Measurements from ENCODE around the gene AFF1.
"Not testable (repeated sequence)": the region's sequence is repeated elsewhere in the genome, so short reads cannot be mapped to it uniquely, and the experiment has no call there.

Gene AFF1

DNA sequence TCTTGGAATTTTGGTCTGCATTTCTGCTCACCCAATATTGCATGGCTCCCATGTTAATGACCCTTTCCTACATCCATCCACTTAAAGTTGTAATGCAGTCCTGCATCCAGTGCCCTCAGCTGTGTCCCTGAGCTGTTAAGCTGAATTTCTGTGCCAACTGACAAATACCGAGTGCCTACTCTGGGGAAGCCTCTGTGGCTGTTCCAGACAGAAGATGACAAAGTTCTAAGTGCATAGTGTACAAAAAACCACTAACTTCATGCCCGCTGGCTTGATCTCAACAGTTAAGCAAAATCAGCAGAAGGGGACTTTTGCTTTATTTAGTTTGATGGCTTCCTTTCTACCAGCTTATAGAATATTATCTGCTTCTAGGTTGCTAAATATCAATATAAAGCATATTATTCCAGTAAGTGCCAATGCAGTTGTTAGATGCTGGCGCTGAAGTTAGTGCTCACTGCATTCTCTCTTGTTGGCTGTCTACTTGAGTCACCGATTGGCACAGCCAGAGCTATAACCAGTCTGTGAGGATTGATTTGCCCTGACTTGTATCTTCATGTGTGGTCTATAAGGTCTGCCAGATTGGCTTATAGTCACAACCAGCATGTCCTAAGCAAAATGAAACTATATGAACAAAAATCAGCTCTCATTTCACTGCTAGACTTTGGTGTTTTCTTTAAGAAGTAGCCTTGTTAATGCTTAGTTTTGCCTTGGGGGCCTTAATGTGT lies 186.7 kb downstream of the AFF1 start:
- DNase-seq = no peak

DNA sequence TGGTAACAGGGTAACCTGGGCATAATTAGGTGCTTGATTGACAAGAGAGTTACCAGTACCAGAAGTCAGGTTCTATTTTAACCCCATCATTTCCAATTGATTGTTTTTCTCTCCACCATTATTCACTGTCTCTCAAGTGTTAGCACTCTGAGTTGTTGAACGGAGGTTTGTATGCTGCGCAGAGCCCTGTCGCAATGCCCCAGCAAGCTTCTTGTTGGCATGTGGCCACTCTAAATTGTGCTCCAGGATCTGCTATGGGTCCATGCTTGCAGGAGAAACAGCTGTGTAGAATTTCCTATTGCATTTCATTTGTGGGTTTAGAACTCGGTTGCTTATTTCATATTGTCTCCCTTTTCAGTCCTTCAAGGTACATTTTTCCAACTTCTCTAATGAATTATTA lies 187.4 kb downstream of the AFF1 start:
- DNase-seq = no peak

DNA sequence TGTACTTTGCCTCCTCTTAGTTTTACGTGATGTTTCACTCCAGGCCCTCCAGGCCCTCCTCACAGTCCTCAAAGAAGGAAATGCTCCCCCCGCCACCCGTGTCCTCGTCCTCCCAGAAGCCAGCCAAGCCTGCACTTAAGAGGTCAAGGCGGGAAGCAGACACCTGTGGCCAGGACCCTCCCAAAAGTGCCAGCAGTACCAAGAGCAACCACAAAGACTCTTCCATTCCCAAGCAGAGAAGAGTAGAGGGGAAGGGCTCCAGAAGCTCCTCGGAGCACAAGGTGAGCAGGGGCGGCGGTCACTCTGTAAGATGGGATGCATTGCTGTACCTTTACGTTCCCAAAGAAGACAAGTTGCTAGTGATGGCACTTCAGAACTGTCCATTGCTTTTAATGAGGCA lies 191.2 kb downstream of the AFF1 start:
- DNase-seq = no peak

DNA sequence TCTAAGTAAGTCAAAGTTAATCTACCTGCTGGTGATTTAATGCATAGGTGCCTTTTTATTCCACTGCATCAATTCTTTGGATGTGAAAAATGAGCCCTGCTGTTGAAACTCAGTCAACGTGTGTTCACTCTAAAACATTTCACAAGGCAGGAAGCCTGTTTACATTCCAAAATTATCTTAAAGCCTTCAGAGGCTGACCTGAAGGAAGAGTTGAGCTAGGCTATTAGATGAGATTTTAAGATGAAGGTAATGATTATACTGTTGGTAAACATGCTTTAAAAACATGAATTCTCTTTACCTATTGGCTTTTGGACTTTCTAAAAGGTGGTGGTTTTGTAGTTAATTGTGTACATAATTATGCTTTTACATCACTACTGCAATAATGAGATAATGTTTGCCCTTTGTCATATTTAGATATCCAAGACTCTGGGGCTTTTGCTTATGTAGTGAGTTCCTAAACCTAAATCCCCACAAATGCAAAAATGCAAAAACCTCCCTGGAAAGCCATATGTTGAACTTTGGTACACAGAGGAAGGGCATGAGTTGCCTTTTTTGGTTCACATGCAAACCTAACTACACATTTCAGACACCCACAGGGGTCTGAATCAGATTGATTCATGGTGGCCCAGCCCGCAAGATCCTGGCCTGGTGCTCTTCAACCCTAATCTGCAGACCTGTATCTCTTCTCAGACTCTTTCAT lies 193.3 kb downstream of the AFF1 start:
- DNase-seq = no peak

DNA sequence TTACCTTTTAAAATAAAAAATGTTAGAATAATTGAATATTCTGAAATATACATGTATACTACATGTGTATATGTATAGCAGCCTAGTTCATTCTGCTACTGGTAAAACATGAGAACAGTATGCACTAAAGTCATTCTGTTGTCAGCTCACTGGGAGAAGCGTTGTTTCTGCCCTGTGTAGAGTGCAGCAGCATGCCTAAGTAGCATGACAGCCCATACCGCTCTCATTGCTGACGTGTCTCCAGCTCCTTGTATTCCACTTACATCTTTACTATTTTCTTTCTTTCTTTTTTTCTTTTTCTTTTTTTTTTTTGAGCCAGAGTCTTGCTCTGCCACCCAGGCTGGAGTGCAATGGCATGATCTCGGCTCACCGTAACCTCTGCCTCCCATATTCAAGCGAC lies 194.9 kb downstream of the AFF1 start:
- DNase-seq = no peak

DNA sequence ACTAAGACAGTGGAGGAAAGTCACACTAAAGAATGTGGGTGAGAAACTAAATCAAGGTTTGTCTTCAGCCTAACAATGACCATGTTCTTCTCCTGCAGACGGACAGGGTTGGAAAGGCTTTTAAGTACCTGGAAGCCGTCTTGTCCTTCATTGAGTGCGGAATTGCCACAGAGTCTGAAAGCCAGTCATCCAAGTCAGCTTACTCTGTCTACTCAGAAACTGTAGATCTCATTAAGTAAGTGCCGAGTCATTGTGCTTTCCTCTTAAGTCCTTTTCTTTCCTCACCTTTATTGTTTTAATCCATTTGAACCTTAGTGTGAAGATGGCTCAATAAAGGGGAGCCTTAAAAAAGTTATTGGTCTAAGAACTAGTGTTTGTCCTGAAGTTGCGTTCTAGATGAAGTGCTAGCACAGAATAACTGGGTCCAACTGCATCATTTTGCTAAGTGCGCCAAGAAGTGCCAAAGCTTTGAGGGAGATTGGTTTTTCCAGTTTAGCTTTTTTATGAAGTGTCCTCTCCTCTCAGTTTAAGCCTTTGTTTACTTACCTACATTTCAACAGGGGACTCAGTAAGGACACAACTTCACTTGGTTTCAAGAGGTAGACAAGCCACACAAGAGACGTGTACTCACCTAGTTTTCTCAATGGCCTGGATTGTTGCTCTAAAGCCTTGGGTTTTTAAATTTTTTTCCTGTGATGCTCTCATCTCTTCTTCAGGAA lies 196.3 kb downstream of the AFF1 start:
- no peak for DNase-seq

DNA sequence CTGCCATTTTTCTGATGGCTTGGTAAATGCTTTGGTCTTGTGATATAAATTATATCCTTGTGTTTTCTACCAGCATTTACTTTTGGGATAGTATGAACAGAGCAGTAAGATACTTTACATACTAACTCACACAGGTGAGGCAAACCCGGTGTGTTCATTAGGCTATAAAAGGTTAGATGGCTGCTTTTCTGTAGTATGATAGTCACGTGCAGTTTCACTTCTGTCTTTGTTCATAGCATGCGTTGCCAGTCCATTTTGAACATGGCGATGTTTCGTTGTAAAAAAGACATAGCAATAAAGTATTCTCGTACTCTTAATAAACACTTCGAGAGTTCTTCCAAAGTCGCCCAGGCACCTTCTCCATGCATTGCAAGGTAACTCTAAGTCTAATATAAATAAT lies 197.2 kb downstream of the AFF1 start:
- DNase-seq = no peak

DNA sequence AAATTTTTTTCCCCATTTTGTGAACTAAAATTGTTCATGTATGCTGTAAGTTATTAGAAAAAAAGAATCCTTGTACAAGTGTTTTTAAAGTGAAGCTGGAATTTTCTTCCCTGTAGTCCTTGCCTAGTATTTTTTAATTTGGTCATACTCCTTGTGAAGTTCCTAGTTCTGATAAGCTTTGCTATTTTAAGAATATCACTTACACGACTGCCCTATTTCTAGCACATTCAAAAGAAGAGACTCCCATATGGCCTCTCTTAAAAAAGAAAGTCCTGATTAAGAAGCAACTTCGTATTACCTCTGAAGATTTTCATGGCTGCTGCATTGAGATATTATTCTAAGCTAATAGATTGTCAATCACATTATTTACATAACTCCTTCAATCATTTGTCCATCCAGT lies 198.4 kb downstream of the AFF1 start:
- no peak for DNase-seq

DNA sequence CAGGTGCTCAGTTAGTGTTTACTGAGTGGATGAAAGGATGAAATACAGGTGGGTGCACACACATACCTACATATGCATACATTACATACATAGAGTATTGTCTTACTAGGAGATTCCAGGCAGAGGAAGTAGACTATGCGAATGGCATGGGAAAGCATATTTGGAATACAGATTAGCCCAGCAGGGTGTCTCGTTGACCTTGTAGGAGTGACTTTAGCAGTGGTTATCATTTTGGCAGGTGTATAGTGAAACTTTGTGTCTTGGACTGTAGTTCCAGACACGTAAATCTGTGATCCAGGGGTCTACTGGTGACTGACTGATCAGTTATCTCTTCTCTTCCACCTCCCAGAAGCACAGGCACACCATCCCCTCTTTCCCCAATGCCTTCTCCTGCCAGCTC lies 199.3 kb downstream of the AFF1 start:
- DNase-seq = no peak

DNA sequence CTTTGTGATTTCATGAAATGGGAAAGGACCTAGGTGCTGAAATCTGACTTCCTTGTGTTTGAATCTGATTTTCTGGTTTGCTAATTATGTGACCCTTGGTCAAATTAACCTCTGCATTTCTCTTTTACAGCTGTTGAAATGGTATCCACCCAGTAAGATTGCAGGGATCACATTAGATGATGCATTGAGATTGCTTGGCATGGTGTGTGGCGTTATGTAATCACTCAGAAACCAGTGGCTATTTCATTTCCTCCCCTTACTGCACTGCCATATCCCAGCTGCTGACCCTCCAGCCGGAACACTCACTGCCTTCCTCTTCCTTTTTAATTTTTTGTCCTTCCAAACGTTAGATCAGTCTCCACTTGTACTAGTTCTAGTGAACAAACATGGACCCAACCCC lies 206.6 kb downstream of the AFF1 start:
- peak; percentile 41 to 74 for DNase-seq

DNA sequence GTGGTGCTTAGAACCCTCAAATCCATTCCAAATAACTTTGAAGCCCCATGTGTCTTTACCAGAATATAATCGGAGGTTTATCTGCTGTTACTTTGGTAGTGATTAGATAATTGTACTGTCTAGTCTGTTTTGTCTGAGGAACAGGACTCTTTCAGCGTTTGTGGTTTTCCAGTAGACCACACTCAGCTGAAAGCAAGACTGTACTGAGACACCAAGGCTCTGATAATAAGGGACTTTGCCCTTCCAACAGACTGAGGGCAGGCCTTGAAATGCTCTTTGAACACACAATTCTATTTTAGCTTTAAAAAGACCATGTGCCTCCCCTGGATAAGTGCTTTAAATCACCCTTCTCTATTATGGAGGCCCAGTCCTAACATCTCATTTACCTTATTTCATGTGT lies 209.5 kb downstream of the AFF1 start:
- no peak for DNase-seq

DNA sequence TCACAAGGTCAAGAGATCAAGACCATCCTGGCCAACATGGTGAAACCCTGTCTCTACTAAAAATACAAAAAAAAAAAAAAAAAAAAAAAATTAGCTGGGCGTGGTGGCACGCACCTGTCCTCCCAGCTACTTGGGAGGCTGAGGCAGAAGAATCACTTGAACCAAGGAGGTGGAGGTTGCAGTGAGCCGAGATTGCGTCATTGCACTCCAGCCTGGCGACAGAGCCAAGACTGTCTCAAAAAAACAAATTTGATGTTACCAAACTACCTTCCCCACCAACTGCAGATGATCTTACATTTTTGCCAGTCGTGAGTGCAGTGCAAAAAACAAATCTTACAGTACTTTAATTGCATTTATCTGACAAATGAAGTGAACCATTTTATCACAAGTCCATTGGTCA lies 211.1 kb downstream of the AFF1 start:
- DNase-seq = not testable (repeated sequence)

DNA sequence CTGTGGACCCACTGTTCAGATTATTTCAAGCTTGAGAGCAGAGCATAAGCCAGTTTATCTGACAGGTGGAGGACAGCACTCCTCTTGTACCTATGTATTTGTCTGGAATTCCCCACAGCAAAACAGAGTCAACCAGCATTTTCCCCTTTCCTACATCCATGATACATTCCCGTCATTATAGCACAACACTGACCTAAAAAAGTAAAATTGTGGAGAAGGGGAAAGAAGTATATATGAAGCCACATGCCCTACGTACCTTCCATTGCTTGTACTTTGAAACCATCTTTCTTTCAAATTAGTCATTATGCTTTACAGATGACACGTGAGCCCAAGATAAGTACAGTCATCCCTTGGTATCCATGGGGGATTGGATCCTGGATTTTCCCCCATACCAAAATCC lies 212.3 kb downstream of the AFF1 start:
- no peak for DNase-seq

DNA sequence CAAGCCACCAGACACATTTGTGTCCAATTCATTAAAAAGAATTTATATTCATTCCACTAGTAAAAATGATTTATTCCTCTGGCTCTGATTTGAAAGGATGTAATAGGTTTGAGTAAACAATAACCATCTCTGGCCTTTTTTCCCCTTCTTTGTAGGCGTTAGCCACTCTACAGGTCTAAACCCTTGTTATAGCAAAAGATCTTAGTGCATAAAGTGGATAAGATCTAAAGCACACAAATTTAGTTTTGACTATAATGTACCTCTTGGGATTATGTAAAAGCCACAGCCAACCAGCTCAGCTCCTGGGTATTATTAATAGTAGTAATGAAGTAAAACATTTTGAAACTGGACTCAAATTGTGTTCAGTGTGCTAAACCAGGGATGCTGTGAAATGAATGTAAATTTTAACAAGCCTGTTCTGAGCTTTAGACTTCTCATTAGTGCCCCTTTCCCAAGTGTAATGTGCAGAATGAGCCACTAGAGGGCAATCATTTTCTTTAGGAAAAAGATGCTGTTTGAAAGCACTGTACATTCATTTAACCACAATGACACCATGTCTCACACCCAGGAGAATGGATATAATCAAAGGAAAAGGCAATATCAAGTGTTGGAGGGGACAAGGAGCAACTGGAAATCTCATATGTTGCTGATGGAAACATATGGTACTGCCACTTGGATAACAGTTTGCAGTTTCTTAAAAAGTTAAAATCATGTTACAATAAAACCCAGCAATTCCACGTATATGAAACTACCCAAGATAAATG lies 215.9 kb downstream of the AFF1 start:
- DNase-seq = peak; percentile 78 to 89

DNA sequence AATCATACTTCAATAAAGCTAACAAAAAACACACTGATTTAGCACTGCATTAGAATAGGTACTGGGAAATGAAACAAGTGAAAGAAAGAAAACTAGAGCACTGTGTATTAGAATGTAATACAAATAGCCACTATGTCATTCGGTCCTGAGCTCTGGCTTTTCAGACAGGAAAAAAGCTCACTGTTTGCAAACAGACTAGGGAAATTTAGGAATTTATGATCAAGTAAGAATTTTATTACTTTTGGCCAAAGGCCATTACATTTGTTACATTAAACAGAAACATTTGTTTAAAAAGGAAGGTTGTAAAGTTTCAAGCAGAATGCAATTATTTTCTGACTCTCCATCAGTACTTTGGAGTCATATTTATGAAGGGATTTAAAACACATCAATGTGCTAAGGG lies 216.9 kb downstream of the AFF1 start:
- no peak for DNase-seq

DNA sequence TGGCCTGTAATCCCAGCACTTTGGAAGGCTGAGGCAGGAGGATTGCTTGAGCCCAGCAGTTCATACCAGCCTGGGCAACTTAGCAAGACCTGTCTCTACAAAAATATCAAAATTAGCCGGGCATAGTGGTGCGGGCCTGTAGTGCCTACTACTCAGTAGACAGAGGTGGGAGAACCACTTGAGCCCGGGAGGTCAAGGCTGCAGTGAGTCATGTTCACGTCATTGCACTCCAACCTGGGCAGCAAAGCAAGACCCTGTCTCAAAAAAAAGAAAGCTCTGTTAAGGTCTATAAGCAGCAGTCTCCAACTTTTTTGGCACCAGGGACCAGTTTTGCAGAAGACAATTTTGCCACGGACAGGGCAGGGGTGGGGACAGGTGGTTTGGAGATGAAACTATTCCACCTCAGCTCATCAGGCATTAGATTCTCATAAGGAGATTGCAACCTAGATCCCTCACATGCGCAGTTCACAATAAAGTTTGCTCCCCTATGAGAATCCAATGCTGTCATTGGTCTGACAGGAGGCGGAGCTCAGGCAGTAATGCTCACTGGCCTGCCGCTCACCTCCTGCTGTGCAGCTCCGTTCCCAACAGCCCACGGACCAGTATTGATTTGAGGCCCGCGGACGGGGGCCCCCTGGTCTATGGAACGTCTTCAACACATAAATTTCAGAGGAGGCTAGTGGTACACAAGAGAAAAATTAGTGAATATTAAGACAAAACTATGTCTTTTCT lies 217.7 kb downstream of the AFF1 start:
- DNase-seq = no peak

DNA sequence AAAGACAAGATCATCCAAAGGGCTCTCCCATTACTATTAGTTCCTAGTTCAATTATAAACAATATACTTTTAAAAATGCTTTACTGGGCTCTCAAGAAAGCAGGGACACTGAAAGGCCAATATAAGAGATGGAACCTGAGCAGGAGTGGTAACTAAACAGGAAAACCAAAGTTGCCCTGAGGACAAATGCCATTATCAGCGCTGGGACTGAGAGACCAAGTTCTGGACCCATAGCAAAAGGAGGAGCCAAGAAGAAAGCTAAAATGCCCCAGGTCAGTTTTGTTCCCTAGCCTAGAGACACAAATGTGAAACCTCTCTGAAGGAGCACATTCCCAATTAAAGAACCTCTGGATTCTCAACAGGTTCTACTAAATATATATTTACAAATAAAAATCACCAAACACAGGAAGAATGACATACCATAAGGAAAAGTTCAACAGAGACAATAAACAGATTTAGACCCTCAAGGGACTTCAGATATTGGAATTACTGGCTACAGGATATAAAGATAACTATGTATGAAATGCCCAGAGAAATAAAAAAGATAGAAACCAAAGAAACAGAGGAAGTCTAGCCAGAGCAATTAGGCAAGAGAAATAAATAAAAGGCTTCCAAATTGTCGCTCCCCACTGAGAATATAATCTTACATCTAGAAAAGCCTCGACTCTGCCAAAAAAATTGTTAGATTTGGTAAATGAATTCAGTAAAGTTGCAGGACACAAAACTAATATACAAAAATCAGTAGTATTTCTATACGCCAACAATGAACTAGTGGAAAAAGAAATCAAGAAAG lies 218.5 kb downstream of the AFF1 start:
- no peak for DNase-seq

DNA sequence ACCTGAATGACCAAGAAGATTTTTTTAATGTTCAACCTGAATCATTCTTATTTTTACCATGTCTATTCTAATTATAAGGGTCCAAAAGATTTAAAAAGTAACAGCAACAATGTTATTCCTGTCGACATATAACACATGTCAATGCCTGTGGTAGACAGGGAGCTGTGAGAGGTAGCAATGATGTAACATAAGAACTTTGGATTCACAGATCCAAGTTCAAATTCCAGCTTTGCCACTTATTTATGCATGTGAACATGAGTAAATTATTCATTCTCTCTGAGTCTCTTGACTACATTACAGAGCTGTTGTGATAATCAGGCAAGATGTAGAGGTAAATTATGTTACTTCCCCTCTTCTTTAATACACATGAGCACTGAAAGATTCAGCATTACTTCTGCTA lies 231.1 kb downstream of the AFF1 start:
- DNase-seq = no peak

DNA sequence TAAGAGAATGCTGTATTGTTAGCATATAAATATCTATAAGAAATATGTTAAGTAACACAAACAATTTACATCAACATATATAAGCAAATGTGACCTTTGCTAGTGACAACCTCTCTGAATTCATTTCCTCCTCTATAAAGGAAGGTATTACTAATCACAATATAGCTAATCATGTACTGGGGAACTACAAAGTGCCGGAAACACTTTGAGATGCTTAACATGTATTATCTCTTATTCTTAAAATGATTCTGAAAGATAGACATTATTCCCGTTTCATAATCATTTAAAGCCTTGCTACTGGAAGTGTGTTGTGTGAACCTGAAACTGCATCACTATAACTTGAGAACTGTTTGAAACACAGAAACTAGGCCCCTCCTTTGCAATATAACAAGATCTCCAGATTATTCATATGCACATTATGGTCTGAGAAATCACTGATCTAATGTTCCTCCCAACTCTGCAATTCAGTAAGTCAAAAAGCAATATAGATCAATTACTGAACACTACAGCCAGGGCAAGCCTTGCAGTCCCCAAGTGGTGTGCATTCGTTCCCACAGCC lies 231.6 kb downstream of the AFF1 start:
- no peak for DNase-seq

DNA sequence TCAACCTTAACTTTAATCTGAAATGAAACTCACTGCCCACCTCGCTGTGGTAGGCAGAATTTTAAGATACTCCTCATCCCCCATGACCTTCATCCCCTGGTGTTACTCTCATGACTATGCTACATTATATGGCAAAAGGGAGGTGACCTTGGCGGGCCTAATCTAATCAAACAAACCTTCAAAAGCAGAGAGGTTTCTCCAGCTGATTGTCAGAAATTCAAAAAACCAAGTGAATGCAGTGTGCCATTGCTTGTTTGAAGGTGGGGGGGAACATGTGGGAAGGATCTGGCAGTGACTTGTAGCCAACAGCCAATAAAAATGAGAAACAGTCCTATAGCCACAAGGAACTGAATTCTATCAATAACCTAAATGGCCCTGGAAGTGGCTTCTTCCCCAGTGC lies 237.1 kb downstream of the AFF1 start:
- DNase-seq = no peak

DNA sequence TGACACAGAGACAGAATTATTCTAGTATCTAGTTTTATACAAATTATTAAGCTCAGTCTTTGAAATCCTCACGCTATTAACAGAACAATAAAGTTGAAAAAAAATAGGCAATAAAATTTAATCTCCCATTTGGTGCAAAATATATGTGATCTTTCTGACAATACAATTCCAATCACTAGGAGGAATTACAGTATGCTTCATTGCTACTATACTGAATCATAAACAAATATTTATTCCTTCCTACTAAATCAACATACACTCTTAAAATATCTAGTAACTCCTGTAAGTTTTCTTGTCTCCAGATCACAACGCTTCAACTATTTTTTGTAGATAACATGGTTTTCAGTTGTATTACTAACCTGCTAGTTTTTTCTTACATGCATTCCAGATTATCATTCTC lies 239.9 kb downstream of the AFF1 start:
- DNase-seq = no peak

Measured in inflammatory macrophage (primary cell).